Natural killer cell (primary cell): ENCODE data around the gene NEAT1. TPM values are rescaled to one million over a fixed set of nuclear protein-coding genes. Genes with fewer than 3 reads are reported as not detected.

Source experiments
- ATAC-seq, 3 donors: fragments of 150-1000 bp in 2 of 3; fragments of 200-7000 bp in 1 of 3; cut with Tn5 transposase; 1 replicate in 1 of 3; 2 replicates in 2 of 3; pipeline ENCODE4 v1.10.0; 2021; ENCODE audit warnings: mild to moderate bottlenecking in 2 of 3, moderate library complexity in 2 of 3
- DNase-seq, 2 donors: peaks; one replicate each; pipeline versions ENCODE4 v3.0.0 to v3.0.0-alpha.2; 2013 to 2021; ENCODE audit warnings: mixed read lengths in 1 of 2
- H3K27ac ChIP-seq: one replicate; pipeline ENCODE4 v1.5.1; 2013; ENCODE audit warnings: mild to moderate bottlenecking, low read length
- H3K27me3 ChIP-seq: one replicate; pipeline ENCODE4 v1.6.1; 2013; ENCODE audit warnings: low read length; ENCODE audit not compliant: control insufficient read depth, insufficient read depth
- H3K36me3 ChIP-seq: one replicate; pipeline ENCODE4 v1.6.1; 2013; ENCODE audit warnings: low read length; ENCODE audit not compliant: control insufficient read depth, insufficient read depth
- H3K4me1 ChIP-seq: one replicate; pipeline ENCODE4 v1.6.1; 2013; ENCODE audit warnings: low read length; ENCODE audit not compliant: control insufficient read depth, insufficient read depth
- H3K4me3 ChIP-seq: one replicate; pipeline ENCODE4 v1.5.1; 2013; ENCODE audit warnings: low read length
- H3K9me3 ChIP-seq: one replicate; pipeline ENCODE4 v1.6.1; 2013; ENCODE audit warnings: low read length; ENCODE audit not compliant: control insufficient read depth, insufficient read depth
- H3K27ac Mint-ChIP-seq, 2 donors: one replicate each; pipeline ENCODE4 v1.8.0; 2022; ENCODE audit warnings: mild to moderate bottlenecking in 2 of 2, mixed read lengths in 2 of 2, moderate library complexity in 1 of 2
- H3K27me3 Mint-ChIP-seq, 2 donors: one replicate each; pipeline ENCODE4 v1.8.0; 2022; ENCODE audit warnings: low read depth in 2 of 2, mixed read lengths in 2 of 2
- H3K36me3 Mint-ChIP-seq: one replicate; pipeline ENCODE4 v1.8.0; 2022; ENCODE audit warnings: mixed read lengths
- H3K4me1 Mint-ChIP-seq, 2 donors: one replicate each; pipeline ENCODE4 v1.8.0; 2022; ENCODE audit warnings: mixed read lengths in 2 of 2
- H3K4me3 Mint-ChIP-seq: one replicate; pipeline ENCODE4 v1.8.0; 2022; ENCODE audit warnings: mild to moderate bottlenecking, moderate library complexity, mixed read lengths
- H3K9me3 Mint-ChIP-seq, 2 donors: one replicate each; pipeline ENCODE4 v1.8.0; 2022; ENCODE audit warnings: mixed read lengths in 2 of 2
- WGBS: methylation state at CpG from one replicate; pipeline ENCODE4 v1.1.7; 2013; ENCODE audit warnings: missing lambda C conversion rate; ENCODE audit not compliant: insufficient coverage; 5-methylcytosine and 5-hydroxymethylcytosine counted together
- intact Hi-C: fragments of 100-400 bp; cut with micrococcal nuclease; formaldehyde crosslinking; loops from one replicate; pipeline ENCODE4 v1.14.2; 2022
- total RNA-seq, 4 donors: library from RNA; stranded (reverse); fragments of 120-200 nt in 1 of 4; gene quantifications; one replicate each; pipeline versions ENCODE4 v1.2.3 to v1.2.4, GENCODE V29; 2013 to 2022
- TF ChIP-seq, protein P1 (sequence below): fragments of 200-600 bp; IDR thresholded peaks from one replicate; pipeline ENCODE4 v1.8.0; 2022; ENCODE audit warnings: antibody characterized with exemption

The NEAT1 gene
- total RNA-seq, 3 donors from 2014 or later (not counting 1 experiment from before 2014, with no cell fraction given): 1,031 to 1,768 (median 1,493) TPM

DNA sequence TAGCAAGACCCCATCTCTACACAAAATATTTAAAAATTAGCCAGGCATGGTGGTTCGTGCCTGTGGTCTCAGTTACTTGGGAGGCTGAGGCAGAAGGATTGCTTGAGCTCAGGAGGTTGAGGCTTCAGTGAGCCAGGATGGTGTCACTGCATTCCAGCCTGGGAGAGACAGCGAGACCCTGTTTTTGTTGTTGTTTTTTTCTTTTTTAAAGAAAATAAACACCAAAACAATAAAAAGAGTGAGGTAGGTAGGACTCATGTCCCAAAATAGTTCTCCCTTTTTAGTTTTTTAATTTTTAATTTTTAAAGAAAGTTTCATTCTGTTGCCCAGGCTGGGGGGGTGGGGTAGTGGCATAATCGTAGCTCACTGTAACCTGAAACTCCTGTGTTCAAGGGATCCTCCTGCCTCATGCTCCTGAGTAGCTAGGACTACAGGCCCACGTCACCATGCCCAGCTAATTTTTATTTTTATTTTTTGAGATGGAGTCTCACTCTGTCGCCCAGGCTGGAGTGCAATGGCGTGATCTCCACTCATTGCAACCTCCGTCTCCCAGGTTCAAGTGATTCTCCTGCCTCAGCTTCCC is 50.8 kb downstream of the NEAT1 start:
- H3K27ac ChIP-seq: no peak overlapping the region
- ATAC-seq (no peak), DNase-seq (no peak)
- no peaks in the 10 kb centered on the region for H3K27me3 ChIP-seq
- no peak overlapping the region for H3K4me3 ChIP-seq
- TF ChIP-seq, protein P1, sequence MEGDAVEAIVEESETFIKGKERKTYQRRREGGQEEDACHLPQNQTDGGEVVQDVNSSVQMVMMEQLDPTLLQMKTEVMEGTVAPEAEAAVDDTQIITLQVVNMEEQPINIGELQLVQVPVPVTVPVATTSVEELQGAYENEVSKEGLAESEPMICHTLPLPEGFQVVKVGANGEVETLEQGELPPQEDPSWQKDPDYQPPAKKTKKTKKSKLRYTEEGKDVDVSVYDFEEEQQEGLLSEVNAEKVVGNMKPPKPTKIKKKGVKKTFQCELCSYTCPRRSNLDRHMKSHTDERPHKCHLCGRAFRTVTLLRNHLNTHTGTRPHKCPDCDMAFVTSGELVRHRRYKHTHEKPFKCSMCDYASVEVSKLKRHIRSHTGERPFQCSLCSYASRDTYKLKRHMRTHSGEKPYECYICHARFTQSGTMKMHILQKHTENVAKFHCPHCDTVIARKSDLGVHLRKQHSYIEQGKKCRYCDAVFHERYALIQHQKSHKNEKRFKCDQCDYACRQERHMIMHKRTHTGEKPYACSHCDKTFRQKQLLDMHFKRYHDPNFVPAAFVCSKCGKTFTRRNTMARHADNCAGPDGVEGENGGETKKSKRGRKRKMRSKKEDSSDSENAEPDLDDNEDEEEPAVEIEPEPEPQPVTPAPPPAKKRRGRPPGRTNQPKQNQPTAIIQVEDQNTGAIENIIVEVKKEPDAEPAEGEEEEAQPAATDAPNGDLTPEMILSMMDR: no peak
- no peaks in the 10 kb centered on the region for H3K9me3 ChIP-seq
- H3K4me1 ChIP-seq: peaks cover 34% of the 10 kb centered on the region
- Mint-ChIP-seq H3K9me3 (no peaks in the 10 kb centered on the region), H3K4me1 (peaks cover 26 to 28% of the 10 kb centered on the region in 2 donors), H3K27ac (no peak overlapping the region), H3K27me3 (no peaks in the 10 kb centered on the region), H3K36me3 (no peaks in the 10 kb centered on the region), H3K4me3 (no peak overlapping the region)
- intact Hi-C loops: loop anchor here (5.0 kb wide), 1 partner anchor 34 kb away; no protein-coding TSS in a partner anchor
- H3K36me3 ChIP-seq: no peaks in the 10 kb centered on the region
- 92% methylated on average over 4 of the region's 7 CpGs for WGBS

GRCh38 chr11:65474864-65475263 is 52.3 kb downstream of the NEAT1 start:
- Histone ChIP-seq H3K9me3 (no peaks in the 10 kb centered on the region), H3K4me3 (no peak overlapping the region), H3K36me3 (no peaks in the 10 kb centered on the region), H3K27me3 (no peaks in the 10 kb centered on the region), H3K4me1 (peaks cover 37% of the 10 kb centered on the region), H3K27ac (no peak overlapping the region)
- WGBS: 92% methylated on average over 1 of the region's 3 CpGs
- intact Hi-C loops: loop anchor here (5.0 kb wide), 1 partner anchor 32 kb away; no protein-coding TSS in a partner anchor
- peaks cover 26 to 28% of the 10 kb centered on the region in 2 donors for H3K4me1 Mint-ChIP-seq
- no peak overlapping the region for H3K27ac Mint-ChIP-seq
- DNase-seq: no peak
- H3K9me3 Mint-ChIP-seq: no peaks in the 10 kb centered on the region
- H3K4me3 Mint-ChIP-seq: peak overlapping the region; percentile 35
- TF ChIP-seq, protein P1: no peak
- no peak for ATAC-seq
- H3K36me3 Mint-ChIP-seq: no peaks in the 10 kb centered on the region
- H3K27me3 Mint-ChIP-seq: no peaks in the 10 kb centered on the region

DNA sequence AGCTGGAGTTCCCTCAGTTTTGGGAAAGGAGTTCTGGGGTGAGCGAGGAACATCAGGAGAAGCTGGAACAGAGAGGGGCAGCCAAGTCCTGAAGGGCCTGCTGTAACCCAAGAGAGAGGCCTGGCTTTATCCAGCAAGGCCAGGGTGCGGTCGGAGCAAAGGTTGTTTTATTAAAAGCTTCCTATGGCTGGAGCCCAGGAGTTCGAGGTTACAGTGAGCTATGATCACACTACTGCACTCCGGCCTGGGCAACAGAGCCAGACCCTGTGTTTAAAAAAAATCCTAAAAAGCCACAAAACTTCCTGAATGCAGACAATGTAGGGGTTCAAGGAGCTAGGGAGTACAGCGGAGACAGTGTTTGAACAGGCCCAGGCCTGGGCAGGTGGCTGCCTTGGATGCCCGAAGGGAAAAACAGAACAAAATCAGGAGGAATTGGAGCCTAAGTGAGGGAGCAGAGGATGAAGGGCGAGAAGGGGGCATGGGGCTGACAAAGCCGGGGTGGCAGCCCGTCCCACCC is 54.1 kb downstream of the NEAT1 start:
- Histone ChIP-seq H3K36me3 (no peaks in the 10 kb centered on the region), H3K4me1 (peaks cover 31% of the 10 kb centered on the region), H3K27me3 (no peaks in the 10 kb centered on the region), H3K27ac (peak overlapping the region; percentile 95), H3K4me3 (peak overlapping the region; percentile 78), H3K9me3 (no peaks in the 10 kb centered on the region)
- DNase-seq (no peak), ATAC-seq (no peak)
- H3K4me3 Mint-ChIP-seq: peak overlapping the region; percentile 98
- H3K36me3 Mint-ChIP-seq: no peaks in the 10 kb centered on the region
- WGBS: 26% methylated on average over 10 of the region's 10 CpGs
- H3K27ac Mint-ChIP-seq: peak overlapping the region; percentile 94 to 99
- H3K4me1 Mint-ChIP-seq: peaks cover 21 to 24% of the 10 kb centered on the region in 2 donors
- intact Hi-C loops: loop anchor here (1.0 to 2.0 kb wide), 2 partner anchors 21 to 46 kb away; no protein-coding TSS in a partner anchor
- H3K27me3 Mint-ChIP-seq: no peaks in the 10 kb centered on the region
- no peaks in the 10 kb centered on the region for H3K9me3 Mint-ChIP-seq
- TF ChIP-seq, protein P1: no peak
